Tibial nerve (tissue), 4 donors: ENCODE measurements around the gene IL36RN. TPM values are rescaled to one million over a fixed set of nuclear protein-coding genes. Genes with fewer than 3 reads are reported as not detected.

Source experiments
- DNase-seq, 2 donors: peaks; one replicate each; pipeline ENCODE4 v3.0.0-alpha.2; 2019; ENCODE audit warnings: low spot score in 2 of 2
- H3K27ac ChIP-seq, 4 donors: fragments of 200-600 bp; sonication (generic) in 3 of 4; one replicate each; pipeline ENCODE4 v1.5.1; 2017 to 2019; ENCODE audit warnings: mild to moderate bottlenecking in 1 of 4
- H3K27me3 ChIP-seq, 2 donors: fragments of 200-600 bp; sonication (generic) in 1 of 2; one replicate each; pipeline versions ENCODE4 v1.5.1 to v1.6.0; 2017 to 2019
- H3K36me3 ChIP-seq, 3 donors: fragments of 200-600 bp; sonication (generic); one replicate each; pipeline ENCODE4 v1.5.1; 2018 to 2019
- H3K4me1 ChIP-seq, 4 donors: fragments of 200-600 bp; sonication (generic) in 3 of 4; one replicate each; pipeline ENCODE4 v1.5.1; 2017 to 2019
- H3K4me3 ChIP-seq, 4 donors: fragments of 200-600 bp; sonication (generic) in 3 of 4; one replicate each; pipeline ENCODE4 v1.5.1; 2017 to 2019; ENCODE audit warnings: mild to moderate bottlenecking in 1 of 4, moderate library complexity in 1 of 4
- H3K9me3 ChIP-seq, 4 donors: fragments of 200-600 bp; sonication (generic) in 3 of 4; one replicate each; pipeline ENCODE4 v1.5.1; 2017 to 2019
- EP300 ChIP-seq, 2 donors: sonication (generic); formaldehyde crosslinking; IDR thresholded peaks; one replicate each; pipeline ENCODE4 v1.6.1; 2017; ENCODE audit warnings: antibody characterized with exemption in 2 of 2, mild to moderate bottlenecking in 1 of 2
- POLR2A ChIP-seq, 2 donors: fragments of 450-650 bp; IDR thresholded peaks; one replicate each; pipeline ENCODE4 v1.6.1; 2017; ENCODE audit warnings: antibody characterized with exemption in 2 of 2, mild to moderate bottlenecking in 2 of 2, moderate library complexity in 2 of 2
- WGBS, 2 donors: methylation state at CpG; one replicate each; pipeline ENCODE4 v1.1.5; 2018; 5-methylcytosine and 5-hydroxymethylcytosine counted together
- total RNA-seq, 4 donors: library from RNA; depleted of rRNA; stranded (reverse); fragments of >200 nt; gene quantifications; one replicate each; pipeline ENCODE4 v1.1.0, GENCODE V29; 2016
- TF ChIP-seq, protein P1 (sequence below), 5 experiments: fragments of 200-600 bp in 3 of 5; fragments of 450-650 bp in 2 of 5; sonication (generic) in 3 of 5; IDR thresholded peaks; one replicate each; pipeline ENCODE4 v1.5.1; 2016 to 2019; ENCODE audit warnings: antibody characterized with exemption in 5 of 5, mild to moderate bottlenecking in 3 of 5, moderate library complexity in 2 of 5

The IL36RN gene
- total RNA-seq, 4 donors from 2014 or later: not detected

GRCh38 chr2:113105047-113105785 lies 46.2 kb downstream of the IL36RN start:
- no peak for TF ChIP-seq POLR2A (IDR thresholded peaks at IDR 0.05)
- TF ChIP-seq, protein P1, sequence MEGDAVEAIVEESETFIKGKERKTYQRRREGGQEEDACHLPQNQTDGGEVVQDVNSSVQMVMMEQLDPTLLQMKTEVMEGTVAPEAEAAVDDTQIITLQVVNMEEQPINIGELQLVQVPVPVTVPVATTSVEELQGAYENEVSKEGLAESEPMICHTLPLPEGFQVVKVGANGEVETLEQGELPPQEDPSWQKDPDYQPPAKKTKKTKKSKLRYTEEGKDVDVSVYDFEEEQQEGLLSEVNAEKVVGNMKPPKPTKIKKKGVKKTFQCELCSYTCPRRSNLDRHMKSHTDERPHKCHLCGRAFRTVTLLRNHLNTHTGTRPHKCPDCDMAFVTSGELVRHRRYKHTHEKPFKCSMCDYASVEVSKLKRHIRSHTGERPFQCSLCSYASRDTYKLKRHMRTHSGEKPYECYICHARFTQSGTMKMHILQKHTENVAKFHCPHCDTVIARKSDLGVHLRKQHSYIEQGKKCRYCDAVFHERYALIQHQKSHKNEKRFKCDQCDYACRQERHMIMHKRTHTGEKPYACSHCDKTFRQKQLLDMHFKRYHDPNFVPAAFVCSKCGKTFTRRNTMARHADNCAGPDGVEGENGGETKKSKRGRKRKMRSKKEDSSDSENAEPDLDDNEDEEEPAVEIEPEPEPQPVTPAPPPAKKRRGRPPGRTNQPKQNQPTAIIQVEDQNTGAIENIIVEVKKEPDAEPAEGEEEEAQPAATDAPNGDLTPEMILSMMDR (IDR thresholded peaks at IDR 0.05): no peak
- TF ChIP-seq EP300 (IDR thresholded peaks at IDR 0.05): no peak
- no peak overlapping the region for H3K27ac ChIP-seq
- no peak for DNase-seq
- WGBS, 2 donors: 72 to 74% methylated on average over 6 of the region's 6 CpGs
- no peaks in the 10 kb centered on the region for H3K9me3 ChIP-seq
- H3K27me3 ChIP-seq: no peaks in the 10 kb centered on the region
- no peaks in the 10 kb centered on the region for H3K4me1 ChIP-seq
- H3K36me3 ChIP-seq: no peaks in the 10 kb centered on the region
- no peak overlapping the region for H3K4me3 ChIP-seq

DNA sequence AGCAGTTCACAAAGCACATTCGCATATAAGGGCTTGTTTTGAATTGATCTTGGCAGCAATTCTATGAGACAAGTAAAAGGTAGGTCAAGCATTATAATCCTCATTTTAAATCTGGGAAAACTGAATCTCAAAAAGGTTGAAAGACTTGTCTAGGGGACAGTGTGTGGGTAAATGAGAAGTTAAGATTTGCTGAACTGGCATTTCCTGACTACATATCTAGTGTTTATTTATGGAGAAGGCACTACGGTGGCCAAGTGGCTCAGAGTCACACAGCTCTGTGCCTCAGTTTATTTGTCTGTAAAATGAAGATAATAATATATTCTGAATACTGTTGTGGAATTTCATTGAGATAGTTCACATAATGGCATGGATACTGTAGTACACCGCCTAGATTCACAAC lies 52.1 kb downstream of the IL36RN start:
- Histone ChIP-seq H3K9me3 (no peaks in the 10 kb centered on the region), H3K4me1 (peaks cover 0 to 5% (median 0%) of the 10 kb centered on the region in 4 donors), H3K27me3 (no peaks in the 10 kb centered on the region), H3K27ac (no peak overlapping the region), H3K36me3 (no peaks in the 10 kb centered on the region), H3K4me3 (no peak overlapping the region)
- DNase-seq: no peak
- TF ChIP-seq EP300 (IDR thresholded peaks at IDR 0.05) (no peak), POLR2A (IDR thresholded peaks at IDR 0.05) (no peak)
- TF ChIP-seq, protein P1 (IDR thresholded peaks at IDR 0.05): no peak
- WGBS, 2 donors: 68 to 70% methylated on average over 3 of the region's 3 CpGs

GRCh38 chr2:113111823-113112287 lies 52.9 kb downstream of the IL36RN start:
- Histone ChIP-seq H3K4me1 (peaks cover 0 to 11% (median 0%) of the 10 kb centered on the region in 4 donors), H3K9me3 (no peaks in the 10 kb centered on the region), H3K27ac (no peak overlapping the region), H3K36me3 (no peaks in the 10 kb centered on the region), H3K4me3 (no peak overlapping the region), H3K27me3 (no peaks in the 10 kb centered on the region)
- TF ChIP-seq EP300 (IDR thresholded peaks at IDR 0.05) (no peak), POLR2A (IDR thresholded peaks at IDR 0.05) (no peak)
- TF ChIP-seq, protein P1 (IDR thresholded peaks at IDR 0.05): no peak
- 65 to 67% methylated on average over 6 of the region's 6 CpGs for WGBS, 2 donors
- no peak for DNase-seq

DNA sequence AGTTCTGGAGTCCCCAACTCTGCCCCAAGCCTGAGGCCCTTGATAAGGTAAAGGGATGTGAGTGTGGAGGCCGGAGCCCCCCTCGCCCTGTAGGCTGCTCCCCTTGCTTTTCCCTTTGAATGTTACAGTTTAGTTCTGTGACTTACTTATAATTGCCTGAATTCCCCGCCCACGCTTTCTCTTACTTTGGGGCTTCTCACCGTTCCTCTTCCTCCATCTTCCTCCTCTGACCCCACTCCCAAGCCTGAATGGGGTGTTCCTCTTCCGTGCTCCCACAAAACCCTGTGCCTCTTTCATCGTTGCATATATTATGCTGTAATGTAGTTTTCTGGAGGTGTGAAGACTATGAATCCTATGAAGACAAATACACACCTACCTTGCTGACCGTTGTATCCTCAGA lies 53.4 kb downstream of the IL36RN start:
- Histone ChIP-seq H3K27ac (no peak overlapping the region), H3K4me3 (no peak overlapping the region), H3K4me1 (peaks cover 0 to 11% (median 0%) of the 10 kb centered on the region in 4 donors), H3K9me3 (no peaks in the 10 kb centered on the region), H3K27me3 (no peaks in the 10 kb centered on the region), H3K36me3 (no peaks in the 10 kb centered on the region)
- WGBS, 2 donors: 83 to 84% methylated on average over 8 of the region's 8 CpGs
- TF ChIP-seq EP300 (IDR thresholded peaks at IDR 0.05) (no peak), POLR2A (IDR thresholded peaks at IDR 0.05) (no peak)
- TF ChIP-seq, protein P1 (IDR thresholded peaks at IDR 0.05): no peak
- DNase-seq: no peak

GRCh38 chr2:113112871-113113270 lies 53.9 kb downstream of the IL36RN start:
- TF ChIP-seq POLR2A (IDR thresholded peaks at IDR 0.05): no peak
- H3K36me3 ChIP-seq: no peaks in the 10 kb centered on the region
- 71 to 89% methylated on average over 6 of the region's 6 CpGs for WGBS, 2 donors

More at GRCh38 chr2:113112871-113113270, 53.9 kb downstream of the IL36RN start:
- no peak for DNase-seq
- Histone ChIP-seq H3K27me3 (no peaks in the 10 kb centered on the region), H3K27ac (no peak overlapping the region), H3K4me3 (no peak overlapping the region), H3K9me3 (no peaks in the 10 kb centered on the region), H3K4me1 (peaks cover 0 to 11% (median 0%) of the 10 kb centered on the region in 4 donors)
